ENCODE data around the gene HSPB3. TPM values are rescaled to one million over a fixed set of nuclear protein-coding genes. Genes with fewer than 3 reads are reported as not detected.

The HSPB3 gene
- total RNA-seq, 2 donors from 2014 or later: 0.77 TPM; not detected in 1

DNA sequence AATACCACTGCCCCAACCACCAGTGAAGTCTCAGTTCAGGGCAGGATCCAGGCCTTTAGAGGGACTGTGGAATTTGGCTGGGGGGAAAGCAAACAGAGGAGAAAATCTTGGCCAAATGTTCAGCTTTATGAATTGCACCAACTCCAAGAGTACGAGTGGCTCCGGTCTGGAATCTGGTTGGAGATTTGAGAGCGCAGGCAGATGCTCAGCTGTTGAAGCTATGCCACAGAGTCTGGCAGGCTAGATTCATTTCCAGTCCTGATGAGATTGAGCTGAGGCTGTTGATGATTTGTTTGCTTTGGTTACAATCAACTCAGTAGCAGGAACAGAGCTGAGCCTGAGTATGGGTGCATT lies 9.1 kb upstream of the HSPB3 start:
- H3K9ac ChIP-seq (ENCODE audit: low read depth in 2 of 2, low read length in 2 of 2): no peak overlapping the region
- no peak overlapping the region for H3K4me3 ChIP-seq
- no peaks in the 10 kb centered on the region for H3K9me3 ChIP-seq
- DNase-seq: no peak
- intact Hi-C loops (cut with DNase I): no loop called here
- no peak overlapping the region for H3K27ac ChIP-seq
- no peaks in the 10 kb centered on the region for H3K27me3 ChIP-seq
- TF ChIP-seq, protein P1, sequence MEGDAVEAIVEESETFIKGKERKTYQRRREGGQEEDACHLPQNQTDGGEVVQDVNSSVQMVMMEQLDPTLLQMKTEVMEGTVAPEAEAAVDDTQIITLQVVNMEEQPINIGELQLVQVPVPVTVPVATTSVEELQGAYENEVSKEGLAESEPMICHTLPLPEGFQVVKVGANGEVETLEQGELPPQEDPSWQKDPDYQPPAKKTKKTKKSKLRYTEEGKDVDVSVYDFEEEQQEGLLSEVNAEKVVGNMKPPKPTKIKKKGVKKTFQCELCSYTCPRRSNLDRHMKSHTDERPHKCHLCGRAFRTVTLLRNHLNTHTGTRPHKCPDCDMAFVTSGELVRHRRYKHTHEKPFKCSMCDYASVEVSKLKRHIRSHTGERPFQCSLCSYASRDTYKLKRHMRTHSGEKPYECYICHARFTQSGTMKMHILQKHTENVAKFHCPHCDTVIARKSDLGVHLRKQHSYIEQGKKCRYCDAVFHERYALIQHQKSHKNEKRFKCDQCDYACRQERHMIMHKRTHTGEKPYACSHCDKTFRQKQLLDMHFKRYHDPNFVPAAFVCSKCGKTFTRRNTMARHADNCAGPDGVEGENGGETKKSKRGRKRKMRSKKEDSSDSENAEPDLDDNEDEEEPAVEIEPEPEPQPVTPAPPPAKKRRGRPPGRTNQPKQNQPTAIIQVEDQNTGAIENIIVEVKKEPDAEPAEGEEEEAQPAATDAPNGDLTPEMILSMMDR (IDR thresholded peaks at IDR 0.05): no peak
- H3K4me1 ChIP-seq: no peaks in the 10 kb centered on the region
- no peaks in the 10 kb centered on the region for H3K36me3 ChIP-seq

DNA sequence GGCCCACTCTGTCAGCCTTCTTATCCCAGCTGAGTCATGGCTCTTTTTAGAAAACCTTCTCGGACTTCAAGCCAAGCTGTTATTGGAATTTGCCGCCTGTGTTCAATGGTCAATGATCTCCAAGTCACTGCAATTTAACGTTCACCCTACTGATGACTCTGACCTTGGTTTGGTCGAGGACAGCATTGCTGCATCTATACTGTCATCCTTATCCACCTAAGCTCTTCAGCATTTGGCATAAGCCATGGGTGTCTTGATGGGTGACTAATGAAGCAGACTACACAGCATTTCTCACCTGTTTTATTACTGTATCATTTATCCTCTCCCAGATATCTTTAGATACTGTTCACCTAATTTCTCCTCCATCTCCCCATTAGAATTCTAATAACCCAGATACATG lies 5.6 kb upstream of the HSPB3 start:
- Histone ChIP-seq H3K9me3 (no peaks in the 10 kb centered on the region), H3K36me3 (no peaks in the 10 kb centered on the region), H3K27ac (no peak overlapping the region), H3K27me3 (no peaks in the 10 kb centered on the region), H3K4me1 (no peaks in the 10 kb centered on the region), H3K4me3 (no peak overlapping the region), H3K9ac (ENCODE audit: low read depth in 2 of 2, low read length in 2 of 2) (no peak overlapping the region)
- TF ChIP-seq, protein P1 (IDR thresholded peaks at IDR 0.05): no peak
- no peak for DNase-seq
- intact Hi-C loops (cut with DNase I): no loop called here

DNA sequence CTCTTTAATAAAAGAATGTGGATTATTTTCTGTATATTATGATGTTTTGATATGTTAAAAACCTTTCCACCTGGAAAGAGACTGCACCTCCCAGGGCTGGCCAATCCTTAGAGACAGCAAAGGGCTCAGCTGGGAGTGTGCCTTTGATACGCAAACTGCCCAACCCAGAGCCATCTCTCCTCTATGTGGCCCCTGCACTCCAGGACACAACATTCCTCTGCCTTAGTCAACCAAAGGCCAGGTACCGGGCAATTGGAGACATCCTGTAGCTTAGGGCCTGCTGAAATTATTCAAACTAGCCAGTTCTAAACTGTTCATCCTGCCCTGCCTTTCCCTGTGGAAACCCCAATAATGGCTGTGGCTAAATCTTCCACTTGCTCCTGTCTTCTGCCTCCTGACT lies 5.0 kb upstream of the HSPB3 start:
- Histone ChIP-seq H3K27ac (no peak overlapping the region), H3K9me3 (no peaks in the 10 kb centered on the region), H3K4me1 (no peaks in the 10 kb centered on the region), H3K4me3 (no peak overlapping the region), H3K27me3 (no peaks in the 10 kb centered on the region), H3K9ac (ENCODE audit: low read depth in 2 of 2, low read length in 2 of 2) (no peak overlapping the region), H3K36me3 (no peaks in the 10 kb centered on the region)
- intact Hi-C loops (cut with DNase I): no loop called here
- TF ChIP-seq, protein P1 (IDR thresholded peaks at IDR 0.05): no peak
- no peak for DNase-seq

DNA sequence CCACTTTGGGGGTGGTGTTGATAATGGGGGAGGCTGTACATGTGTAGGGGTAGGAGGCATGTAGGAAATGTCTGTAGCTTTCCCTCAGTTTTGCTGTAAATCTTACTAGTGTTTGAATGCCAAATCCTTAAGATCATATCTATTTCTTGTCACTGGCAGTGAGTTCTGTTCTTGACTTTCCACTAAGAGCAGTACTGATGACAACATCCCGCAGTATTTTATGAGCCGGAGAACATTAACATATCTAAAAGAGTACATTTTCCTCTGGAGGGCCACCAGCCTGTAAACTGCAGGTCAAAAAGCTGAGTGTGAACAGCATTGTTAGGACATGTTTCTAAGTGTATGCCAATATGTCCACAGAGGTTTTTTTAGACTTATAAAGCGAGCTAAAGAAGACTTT lies 2.5 kb upstream of the HSPB3 start:
- H3K9ac ChIP-seq (ENCODE audit: low read depth in 2 of 2, low read length in 2 of 2): no peak overlapping the region
- no peak overlapping the region for H3K27ac ChIP-seq
- TF ChIP-seq, protein P1 (IDR thresholded peaks at IDR 0.05): no peak
- no peak overlapping the region for H3K4me3 ChIP-seq
- no peak for DNase-seq
- no peaks in the 10 kb centered on the region for H3K4me1 ChIP-seq
- intact Hi-C loops (cut with DNase I): no loop called here
- no peaks in the 10 kb centered on the region for H3K27me3 ChIP-seq
- H3K9me3 ChIP-seq: no peaks in the 10 kb centered on the region
- H3K36me3 ChIP-seq: no peaks in the 10 kb centered on the region

DNA sequence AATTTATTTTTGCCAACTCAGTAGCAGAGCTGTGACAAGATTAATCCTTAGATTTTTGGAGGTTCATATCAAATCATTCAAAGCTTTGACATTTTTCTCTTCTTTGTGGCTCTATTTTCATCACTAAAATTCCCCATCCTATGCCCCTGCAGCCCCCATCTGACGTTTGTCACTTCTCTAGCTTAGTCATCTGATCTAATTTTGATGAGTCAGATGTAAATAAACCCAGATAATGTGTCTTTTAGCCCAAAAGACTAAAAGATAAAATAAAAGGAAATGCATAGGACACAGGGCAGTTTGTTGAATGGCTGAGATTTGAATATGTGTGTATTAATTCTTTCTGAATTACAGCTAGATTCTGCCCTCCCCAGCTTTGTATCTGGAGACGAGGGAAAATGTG lies 897 bp upstream of the HSPB3 start:
- Histone ChIP-seq H3K27me3 (no peaks in the 10 kb centered on the region), H3K4me3 (no peak overlapping the region), H3K9ac (ENCODE audit: low read depth in 2 of 2, low read length in 2 of 2) (no peak overlapping the region), H3K27ac (no peak overlapping the region), H3K9me3 (no peaks in the 10 kb centered on the region), H3K4me1 (no peaks in the 10 kb centered on the region), H3K36me3 (no peaks in the 10 kb centered on the region)
- TF ChIP-seq, protein P1 (IDR thresholded peaks at IDR 0.05): no peak
- DNase-seq: no peak
- intact Hi-C loops (cut with DNase I): no loop called here

Data from colonic mucosa (tissue), 4 donors.